IMR-90 (cell line): Measurements from ENCODE around the gene ZNF816. TPM values are rescaled to one million over a fixed set of nuclear protein-coding genes. Genes with fewer than 3 reads are reported as not detected.

ENCODE experiments used
- ATAC-seq: fragments of 200-7000 bp; cut with Tn5 transposase; 2 replicates; pipeline ENCODE4 v1.9.1; 2020; ENCODE audit warnings: low read depth, mild to moderate bottlenecking, moderate library complexity
- BruUV-seq: library from RNA; stranded (reverse); fragments of 400-500 nt; replicated peaks from 2 replicates; lab custom pipeline; 2021; lab: Mats Ljungman, UMichigan
- CTCF ChIA-PET: fragments of 300-600 bp; formaldehyde crosslinking; extraction: SDS; loops from one replicate; lab custom pipeline; 2021; ENCODE audit warnings: antibody characterized with exemption; lab: Yijun Ruan, JAX
- POLR2A ChIA-PET: fragments of 300-600 bp; sonication (Branson Sonifier 250); formaldehyde crosslinking; loops from one replicate; lab custom pipeline; 2022; ENCODE audit warnings: antibody characterized with exemption; ENCODE audit not compliant: unreplicated experiment; lab: Charles Lee
- DNase-seq: peaks from one replicate; pipeline ENCODE4 v3.0.0; 2013
- H2AFZ ChIP-seq: replicated peaks from 2 replicates; pipeline ENCODE3; 2013; ENCODE audit warnings: low read length, mild to moderate bottlenecking; ENCODE audit not compliant: poor library complexity
- H2AK5ac ChIP-seq: 2 replicates; pipeline ENCODE4 v1.6.1; 2013; ENCODE audit warnings: low read depth, low read length, inconsistent platforms
- H2AK9ac ChIP-seq: replicated peaks from 2 replicates; pipeline ENCODE3; 2013; ENCODE audit warnings: mild to moderate bottlenecking, low read depth, low read length, moderate library complexity; ENCODE audit not compliant: poor library complexity
- H2BK120ac ChIP-seq: 2 replicates; pipeline ENCODE4 v1.6.1; 2013; ENCODE audit warnings: low read depth, low read length, inconsistent platforms
- H2BK15ac ChIP-seq: 3 replicates; pipeline ENCODE4 v1.6.1; 2013; ENCODE audit warnings: low read depth, low read length, inconsistent platforms
- H2BK20ac ChIP-seq: 2 replicates; pipeline ENCODE4 v1.6.1; 2013; ENCODE audit warnings: low read depth, mild to moderate bottlenecking, inconsistent platforms, low read length, moderate library complexity
- H2BK5ac ChIP-seq: 2 replicates; pipeline ENCODE4 v1.6.1; 2013; ENCODE audit warnings: mild to moderate bottlenecking, low read depth, low read length, inconsistent platforms; ENCODE audit not compliant: poor library complexity, severe bottlenecking
- H3K14ac ChIP-seq: replicated peaks from 2 replicates; pipeline ENCODE4 v1.6.1; 2013; ENCODE audit warnings: low read depth, low read length, inconsistent platforms
- H3K18ac ChIP-seq: 2 replicates; pipeline ENCODE4 v1.6.1; 2013; ENCODE audit warnings: low read depth, low read length, control low read depth
- H3K23ac ChIP-seq: 2 replicates; pipeline ENCODE4 v1.6.1; 2013; ENCODE audit warnings: low read depth, low read length, inconsistent platforms
- H3K27ac ChIP-seq: 2 replicates; pipeline ENCODE4 v1.5.1; 2013; ENCODE audit warnings: mild to moderate bottlenecking, control low read depth, low read length; ENCODE audit not compliant: insufficient read depth
- H3K27me3 ChIP-seq: 2 replicates; pipeline ENCODE4 v1.6.1; 2013; ENCODE audit warnings: low read length; ENCODE audit not compliant: control insufficient read depth, insufficient read depth
- H3K36me3 ChIP-seq: 2 replicates; pipeline ENCODE4 v1.6.1; 2013; ENCODE audit warnings: low read length, mixed read lengths; ENCODE audit not compliant: control insufficient read depth, insufficient read depth
- H3K4ac ChIP-seq: 2 replicates; pipeline ENCODE4 v1.6.1; 2013; ENCODE audit warnings: low read depth, low read length, inconsistent platforms
- H3K4me1 ChIP-seq: 2 replicates; pipeline ENCODE4 v1.6.1; 2013; ENCODE audit warnings: low read length, mixed read lengths; ENCODE audit not compliant: control insufficient read depth, insufficient read depth
- H3K4me2 ChIP-seq: 2 replicates; pipeline ENCODE4 v1.6.1; 2013; ENCODE audit warnings: low read depth, mild to moderate bottlenecking, control low read depth, low read length, moderate library complexity
- H3K4me3 ChIP-seq: 2 replicates; pipeline ENCODE4 v1.5.1; 2013; ENCODE audit warnings: low read depth, mild to moderate bottlenecking, control low read depth, low read length, moderate library complexity; ENCODE audit not compliant: insufficient read depth
- H3K56ac ChIP-seq: 2 replicates; pipeline ENCODE4 v1.6.1; 2013; ENCODE audit warnings: low read length, inconsistent platforms; ENCODE audit not compliant: insufficient read depth; ENCODE audit errors: extremely low read depth
- H3K79me1 ChIP-seq, 2 experiments: 2 replicates each; pipeline ENCODE4 v1.6.1; 2013; ENCODE audit warnings: low read length in 2 of 2, inconsistent platforms in 1 of 2, low read depth in 1 of 2
- H3K9ac ChIP-seq: 2 replicates; pipeline ENCODE4 v1.6.1; 2013; ENCODE audit warnings: low read depth, low read length, control low read depth
- H3K9me1 ChIP-seq: 2 replicates; pipeline ENCODE4 v1.6.1; 2013; ENCODE audit warnings: low read length, inconsistent platforms; ENCODE audit not compliant: insufficient read depth
- H3K9me3 ChIP-seq: 2 replicates; pipeline ENCODE4 v1.6.1; 2013; ENCODE audit warnings: low read length; ENCODE audit not compliant: control insufficient read depth, insufficient read depth
- H4K20me1 ChIP-seq: 2 replicates; pipeline ENCODE4 v1.6.1; 2013; ENCODE audit warnings: low read length, inconsistent platforms; ENCODE audit not compliant: insufficient read depth
- H4K5ac ChIP-seq: 2 replicates; pipeline ENCODE4 v1.6.1; 2013; ENCODE audit warnings: mild to moderate bottlenecking, low read depth, low read length, control low read depth
- H4K8ac ChIP-seq, 2 experiments: 2 replicates each; pipeline ENCODE4 v1.6.1; 2013; ENCODE audit warnings: low read depth in 2 of 2, low read length in 2 of 2, control low read depth in 1 of 2, inconsistent platforms in 1 of 2
- H4K91ac ChIP-seq: 2 replicates; pipeline ENCODE4 v1.6.1; 2013; ENCODE audit warnings: low read depth, low read length, inconsistent platforms; ENCODE audit not compliant: insufficient read depth
- BHLHE40 ChIP-seq: fragments of 150-350 bp; IDR thresholded peaks from 2 replicates; pipeline ENCODE4 v1.6.1; 2016; ENCODE audit warnings: mild to moderate bottlenecking, low read depth, low read length
- CHD1 ChIP-seq: IDR thresholded peaks from 2 replicates; pipeline ENCODE4 v1.6.1; 2012; ENCODE audit warnings: low read depth, low read length, improper control_type of control experiment
- FOS ChIP-seq: fragments of 150-350 bp; IDR thresholded peaks from 2 replicates; pipeline ENCODE4 v1.6.1; 2016; ENCODE audit warnings: low read depth, low read length
- MAFK ChIP-seq: IDR thresholded peaks from 2 replicates; pipeline ENCODE4 v1.6.1; 2012; ENCODE audit warnings: low read depth, low read length, improper control_type of control experiment
- MAZ ChIP-seq: IDR thresholded peaks from 2 replicates; pipeline ENCODE4 v1.6.1; 2012; ENCODE audit warnings: low read depth, mild to moderate bottlenecking, low read length, improper control_type of control experiment, moderate library complexity, borderline replicate concordance
- MXI1 ChIP-seq: IDR thresholded peaks from 2 replicates; pipeline ENCODE4 v1.6.1; 2012; ENCODE audit warnings: low read depth, mild to moderate bottlenecking, low read length, moderate library complexity, borderline replicate concordance
- NFE2L2 ChIP-seq: fragments of 150-350 bp; IDR thresholded peaks from 2 replicates; pipeline ENCODE4 v1.6.1; 2016; ENCODE audit warnings: low read depth, mild to moderate bottlenecking, low read length
- POLR2A ChIP-seq: IDR thresholded peaks from 2 replicates; pipeline ENCODE4 v1.6.1; 2012; ENCODE audit warnings: mild to moderate bottlenecking, low read depth, low read length
- RCOR1 ChIP-seq: IDR thresholded peaks from 2 replicates; pipeline ENCODE4 v1.6.1; 2012; ENCODE audit warnings: mild to moderate bottlenecking, low read length, improper control_type of control experiment; ENCODE audit not compliant: insufficient replicate concordance
- RFX5 ChIP-seq: IDR thresholded peaks from 2 replicates; pipeline ENCODE4 v1.8.0; 2012; ENCODE audit warnings: low read depth, mild to moderate bottlenecking, low read length, moderate library complexity
- SMC3 ChIP-seq: fragments of 150-350 bp; IDR thresholded peaks from 2 replicates; pipeline ENCODE4 v1.6.1; 2016; ENCODE audit warnings: low read depth, mild to moderate bottlenecking, antibody characterized with exemption, low read length, moderate library complexity
- WGBS, 2 experiments: methylation state at CpG; one replicate each; pipeline versions ENCODE4 v1.1.5 to v1.1.7; 2013; ENCODE audit warnings: missing lambda C conversion rate in 2 of 2; ENCODE audit not compliant: insufficient read length in 1 of 2; ENCODE audit errors: extremely low coverage in 2 of 2; 5-methylcytosine and 5-hydroxymethylcytosine counted together
- dilution Hi-C: fragments of 300-500 bp; cut with HindIII; formaldehyde crosslinking; loops from one replicate; pipeline ENCODE4 v1.14.3; 2018; ENCODE audit warnings: low sequenced_read_pairs; ENCODE audit not compliant: unreplicated experiment
- in situ Hi-C: fragments of 300-500 bp; cut with MboI; formaldehyde crosslinking; loops from 3 replicates; pipeline ENCODE4 v1.14.3; 2019; ENCODE audit warnings: low sequenced_read_pairs, inconsistent platforms, mixed read lengths
- intact Hi-C: fragments of 100-400 bp; cut with micrococcal nuclease; formaldehyde crosslinking; loops from 2 replicates; pipeline ENCODE4 v1.10.0; 2022
- polyA plus RNA-seq, 3 experiments: library from polyadenylated mRNA; depleted of rRNA; stranded (reverse); fragments of >200 nt; gene quantifications; 2 replicates each; pipeline ENCODE4 v1.2.3, GENCODE V29; 2012; ENCODE audit warnings: low replicate concordance in 1 of 3
- total RNA-seq: library from RNA; depleted of rRNA; stranded (reverse); fragments of >200 nt; gene quantifications from 2 replicates; pipeline ENCODE4 v1.2.3, GENCODE V29; 2012
- TF ChIP-seq, protein P1 (sequence below): fragments of 150-350 bp; IDR thresholded peaks from 2 replicates; pipeline ENCODE4 v1.6.1; 2017; ENCODE audit warnings: mild to moderate bottlenecking, antibody characterized with exemption, low read length, low read depth

Gene ZNF816
- total and polyA plus RNA-seq, 2 of the 4 experiments (the other 2 are of a cell fraction) = 1.6 to 12.0 TPM

DNA sequence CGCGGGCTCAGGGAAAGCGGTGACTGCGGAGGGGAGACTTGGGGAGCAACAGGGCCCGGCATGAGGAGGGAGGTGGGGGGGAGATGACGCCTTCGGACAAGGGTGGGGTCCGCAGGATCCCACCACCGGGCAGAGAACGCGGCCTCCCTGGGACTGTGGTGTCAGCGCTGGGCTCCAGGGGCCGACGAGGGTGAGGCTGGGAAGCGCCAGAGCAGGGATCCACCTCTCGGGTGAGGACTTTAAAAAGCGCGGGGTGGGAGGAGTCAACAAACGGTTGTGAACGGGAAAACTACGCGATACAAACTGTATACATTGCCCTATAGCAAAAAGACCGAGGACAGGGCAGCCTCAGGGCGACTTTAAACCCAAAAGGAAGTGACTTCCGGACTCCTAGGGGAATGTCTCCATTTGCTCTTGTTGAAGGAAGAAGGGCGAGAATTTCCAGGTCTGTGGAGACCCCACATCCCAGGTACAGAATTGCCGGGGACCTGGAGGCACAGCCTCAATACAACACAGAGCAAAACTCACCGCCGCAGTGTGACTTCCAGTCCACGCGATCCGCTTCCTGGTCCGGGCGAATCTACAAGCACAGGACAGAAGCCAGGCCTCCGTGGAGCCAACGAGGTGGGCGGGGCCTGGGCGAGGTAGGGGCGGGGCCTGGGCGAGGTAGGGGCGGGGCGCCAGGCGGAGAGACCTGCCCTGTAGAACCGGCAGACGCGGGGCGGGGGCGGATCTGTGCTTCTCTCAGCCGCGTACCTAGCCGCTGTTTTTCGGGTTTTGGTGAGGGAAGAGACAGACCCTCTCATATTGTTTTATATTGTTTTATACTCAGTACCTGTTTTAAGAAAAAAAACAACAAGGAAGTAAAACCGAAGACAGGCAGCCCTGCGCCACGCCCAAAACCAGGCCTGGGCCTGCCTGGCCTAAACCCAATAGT lies 39.6 kb downstream of the ZNF816 start, which contains the start of gene ZNF888 (continued):
- TF ChIP-seq, protein P1, sequence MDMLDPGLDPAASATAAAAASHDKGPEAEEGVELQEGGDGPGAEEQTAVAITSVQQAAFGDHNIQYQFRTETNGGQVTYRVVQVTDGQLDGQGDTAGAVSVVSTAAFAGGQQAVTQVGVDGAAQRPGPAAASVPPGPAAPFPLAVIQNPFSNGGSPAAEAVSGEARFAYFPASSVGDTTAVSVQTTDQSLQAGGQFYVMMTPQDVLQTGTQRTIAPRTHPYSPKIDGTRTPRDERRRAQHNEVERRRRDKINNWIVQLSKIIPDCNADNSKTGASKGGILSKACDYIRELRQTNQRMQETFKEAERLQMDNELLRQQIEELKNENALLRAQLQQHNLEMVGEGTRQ = no peak
- no peak for TF ChIP-seq BHLHE40

DNA sequence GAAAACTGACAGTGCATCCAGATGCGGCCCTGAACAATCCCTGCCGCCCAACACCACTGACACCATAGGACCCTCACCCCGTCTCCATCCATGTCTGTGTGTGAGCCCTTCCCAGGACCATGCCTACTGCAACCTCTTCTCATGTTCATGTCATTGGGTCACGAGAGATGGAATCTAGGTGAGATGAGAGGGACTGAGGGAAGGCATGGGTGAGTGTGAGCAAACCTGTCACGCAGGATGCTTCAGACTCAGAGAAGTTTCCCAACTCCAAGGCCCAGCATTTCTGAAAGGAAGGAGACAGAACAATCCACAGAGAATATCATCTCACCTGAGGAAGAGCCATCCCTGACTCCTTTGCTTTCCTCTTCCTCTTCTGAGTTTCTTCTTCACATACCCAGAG lies 45.1 kb downstream of the ZNF816 start:
- Histone ChIP-seq H2AFZ (no peak overlapping the region), H4K5ac (no peak overlapping the region), H3K9me1 (0 out of 2 replicates have a peak, but pooled peaks cover 3% of the 10 kb centered on the region), H2BK20ac (no peak overlapping the region), H2BK15ac (no peak overlapping the region), H2AK9ac (no peak overlapping the region), H4K91ac (no peak overlapping the region), H3K56ac (no peak overlapping the region), H3K14ac (no peak overlapping the region), H3K4ac (no peak overlapping the region), H3K36me3 (peaks cover 7% of the 10 kb centered on the region), H3K27ac (no peak overlapping the region), H2BK5ac (no peak overlapping the region), H2AK5ac (no peak overlapping the region), H3K23ac (no peak overlapping the region), H3K4me3 (no peak overlapping the region), H4K8ac (no peak overlapping the region), H3K9ac (no peak overlapping the region), H3K4me2 (no peak overlapping the region), H3K79me1 (peaks cover 3 to 7% of the 10 kb centered on the region in 2 experiments; a peak in 1 of 4 replicates), H3K9me3 (no peaks in the 10 kb centered on the region), H3K27me3 (no peaks in the 10 kb centered on the region), H3K4me1 (no peaks in the 10 kb centered on the region), H4K20me1 (no peaks in the 10 kb centered on the region), H2BK120ac (no peak overlapping the region), H3K18ac (no peak overlapping the region)
- whole genome bisulfite sequencing, 2 experiments = no CpG with 5 or more reads among the region's 5 CpGs
- no peak for TF ChIP-seq MXI1
- no peak for TF ChIP-seq RCOR1
- no peak for TF ChIP-seq CHD1
- TF ChIP-seq, protein P1 = no peak
- TF ChIP-seq POLR2A = no peak
- no peak for TF ChIP-seq RFX5
- TF ChIP-seq MAFK = no peak
- no peak for TF ChIP-seq SMC3
- no peak for TF ChIP-seq NFE2L2
- TF ChIP-seq FOS = no peak
- TF ChIP-seq MAZ = no peak
- no TSS peak for BruUV-seq
- CTCF ChIA-PET = no interaction called here
- DNase-seq (no peak), ATAC-seq (no peak)
- intact Hi-C loops (no loop called here), in situ Hi-C loops (no loop called here), dilution Hi-C loops (no loop called here)
- POLR2A ChIA-PET = no interaction called here
